Lower leg skin (tissue), 3 donors: ENCODE results near the gene LHB.

Experiments
- POLR2A ChIP-seq, 2 donors: fragments of 450-650 bp; IDR thresholded peaks; one replicate each; pipeline ENCODE4 v1.6.1; 2016 to 2017; ENCODE audit warnings: antibody characterized with exemption in 2 of 2, mild to moderate bottlenecking in 1 of 2, moderate library complexity in 1 of 2
- TF ChIP-seq, protein P1 (sequence below), 3 donors: fragments of 450-650 bp; IDR thresholded peaks; one replicate each; pipeline ENCODE4 v1.5.1; 2016; ENCODE audit warnings: antibody characterized with exemption in 3 of 3, mild to moderate bottlenecking in 3 of 3, moderate library complexity in 2 of 3

DNA sequence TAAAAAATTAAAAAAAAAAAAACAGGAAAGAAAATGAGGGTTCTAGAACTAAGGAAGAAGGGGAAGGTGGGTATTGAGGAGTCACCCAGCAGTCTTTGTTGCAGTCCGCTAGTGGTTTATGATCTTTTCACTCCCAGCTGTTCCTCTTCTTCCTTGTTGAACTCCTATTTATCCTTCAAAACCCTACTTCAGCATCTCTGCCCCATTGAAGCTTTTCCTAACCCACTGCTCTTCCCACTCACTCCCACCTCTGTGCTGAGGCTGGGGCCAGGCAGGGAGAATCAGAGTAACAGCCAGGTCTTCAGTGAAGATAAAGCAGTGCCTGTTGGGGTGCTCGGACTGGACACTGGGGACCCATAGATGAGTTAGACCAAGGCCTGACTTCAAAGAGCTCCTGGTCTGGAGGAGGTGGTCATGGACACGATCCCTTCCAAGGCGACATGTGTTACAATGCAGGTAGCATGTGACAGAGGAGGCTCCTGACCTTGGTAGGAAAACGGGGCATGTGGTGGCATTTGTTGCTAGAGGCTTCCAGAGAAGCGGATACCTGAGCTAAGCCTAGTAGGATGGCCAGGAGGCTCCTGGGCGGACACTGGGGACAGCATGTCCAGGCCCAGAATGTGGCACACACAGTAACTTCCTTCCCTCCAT lies 11.8 kb downstream of the LHB start:
- TF ChIP-seq, protein P1, sequence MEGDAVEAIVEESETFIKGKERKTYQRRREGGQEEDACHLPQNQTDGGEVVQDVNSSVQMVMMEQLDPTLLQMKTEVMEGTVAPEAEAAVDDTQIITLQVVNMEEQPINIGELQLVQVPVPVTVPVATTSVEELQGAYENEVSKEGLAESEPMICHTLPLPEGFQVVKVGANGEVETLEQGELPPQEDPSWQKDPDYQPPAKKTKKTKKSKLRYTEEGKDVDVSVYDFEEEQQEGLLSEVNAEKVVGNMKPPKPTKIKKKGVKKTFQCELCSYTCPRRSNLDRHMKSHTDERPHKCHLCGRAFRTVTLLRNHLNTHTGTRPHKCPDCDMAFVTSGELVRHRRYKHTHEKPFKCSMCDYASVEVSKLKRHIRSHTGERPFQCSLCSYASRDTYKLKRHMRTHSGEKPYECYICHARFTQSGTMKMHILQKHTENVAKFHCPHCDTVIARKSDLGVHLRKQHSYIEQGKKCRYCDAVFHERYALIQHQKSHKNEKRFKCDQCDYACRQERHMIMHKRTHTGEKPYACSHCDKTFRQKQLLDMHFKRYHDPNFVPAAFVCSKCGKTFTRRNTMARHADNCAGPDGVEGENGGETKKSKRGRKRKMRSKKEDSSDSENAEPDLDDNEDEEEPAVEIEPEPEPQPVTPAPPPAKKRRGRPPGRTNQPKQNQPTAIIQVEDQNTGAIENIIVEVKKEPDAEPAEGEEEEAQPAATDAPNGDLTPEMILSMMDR (IDR thresholded peaks at IDR 0.05): no peak
- no peak for TF ChIP-seq POLR2A (IDR thresholded peaks at IDR 0.05)
